ENCODE data around the gene MKRN3. TPM values are rescaled to one million over a fixed set of nuclear protein-coding genes. Genes with fewer than 3 reads are reported as not detected.

Gene MKRN3
- total RNA-seq, 1 donor from 2014 or later, result 0.34 TPM

DNA sequence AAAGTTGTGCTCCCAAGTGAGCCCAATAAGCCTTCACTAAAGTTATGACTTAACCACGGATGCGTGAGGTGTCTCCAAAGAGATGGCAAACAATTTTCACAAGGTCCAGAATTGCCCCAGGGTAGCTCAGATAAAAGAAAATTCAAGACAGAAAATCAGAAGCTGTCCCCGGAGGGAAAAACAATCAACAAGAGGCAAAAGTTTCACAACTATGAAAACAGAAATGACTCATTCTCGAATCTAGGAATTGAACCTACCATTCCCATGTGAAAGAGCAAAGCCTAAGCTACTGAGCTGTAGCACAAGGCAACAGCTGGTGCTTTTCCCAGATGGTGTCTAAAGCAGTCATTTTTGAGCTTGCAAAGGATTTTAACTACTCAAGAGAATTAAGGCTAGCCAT is 33.5 kb upstream of the MKRN3 start:
- TF ChIP-seq, protein P1, sequence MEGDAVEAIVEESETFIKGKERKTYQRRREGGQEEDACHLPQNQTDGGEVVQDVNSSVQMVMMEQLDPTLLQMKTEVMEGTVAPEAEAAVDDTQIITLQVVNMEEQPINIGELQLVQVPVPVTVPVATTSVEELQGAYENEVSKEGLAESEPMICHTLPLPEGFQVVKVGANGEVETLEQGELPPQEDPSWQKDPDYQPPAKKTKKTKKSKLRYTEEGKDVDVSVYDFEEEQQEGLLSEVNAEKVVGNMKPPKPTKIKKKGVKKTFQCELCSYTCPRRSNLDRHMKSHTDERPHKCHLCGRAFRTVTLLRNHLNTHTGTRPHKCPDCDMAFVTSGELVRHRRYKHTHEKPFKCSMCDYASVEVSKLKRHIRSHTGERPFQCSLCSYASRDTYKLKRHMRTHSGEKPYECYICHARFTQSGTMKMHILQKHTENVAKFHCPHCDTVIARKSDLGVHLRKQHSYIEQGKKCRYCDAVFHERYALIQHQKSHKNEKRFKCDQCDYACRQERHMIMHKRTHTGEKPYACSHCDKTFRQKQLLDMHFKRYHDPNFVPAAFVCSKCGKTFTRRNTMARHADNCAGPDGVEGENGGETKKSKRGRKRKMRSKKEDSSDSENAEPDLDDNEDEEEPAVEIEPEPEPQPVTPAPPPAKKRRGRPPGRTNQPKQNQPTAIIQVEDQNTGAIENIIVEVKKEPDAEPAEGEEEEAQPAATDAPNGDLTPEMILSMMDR (conservative IDR thresholded peaks at IDR 0.05), result no peak
- peaks cover 15% of the 10 kb centered on the region for H3K9me3 Mint-ChIP-seq
- H3K4me3 Mint-ChIP-seq, result no peak overlapping the region
- no peak overlapping the region for H3K27ac Mint-ChIP-seq
- H3K36me3 Mint-ChIP-seq, result no peaks in the 10 kb centered on the region
- H3K4me1 Mint-ChIP-seq (ENCODE audit: unreplicated experiment), result no peaks in the 10 kb centered on the region
- DNase-seq (ENCODE audit: extremely low spot score, unreplicated experiment), result no peak
- H3K27me3 Mint-ChIP-seq, result no peaks in the 10 kb centered on the region

DNA sequence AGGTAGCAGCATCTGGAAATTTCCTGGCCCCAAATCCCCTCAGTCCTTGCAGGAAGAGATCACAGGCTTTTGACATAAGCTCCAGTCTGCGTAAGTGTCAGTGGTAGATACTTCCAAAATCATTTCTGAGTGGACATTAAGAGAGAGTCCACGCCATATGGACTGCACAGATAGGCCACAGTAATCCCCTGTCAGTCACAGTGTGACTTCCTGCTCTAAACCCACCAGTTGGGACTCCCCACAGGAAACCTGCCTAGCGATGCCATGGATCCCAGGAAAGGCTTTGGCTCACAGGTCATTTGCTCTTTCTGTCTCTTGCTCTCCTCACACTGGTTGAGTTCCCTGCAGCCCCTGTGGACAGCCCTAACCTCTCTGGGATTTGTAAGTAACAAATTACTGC is 28.8 kb upstream of the MKRN3 start:
- Mint-ChIP-seq H3K4me1 (ENCODE audit: unreplicated experiment) (no peaks in the 10 kb centered on the region), H3K36me3 (no peaks in the 10 kb centered on the region), H3K4me3 (no peak overlapping the region), H3K27ac (no peak overlapping the region), H3K27me3 (no peaks in the 10 kb centered on the region), H3K9me3 (peaks cover 10% of the 10 kb centered on the region)
- no peak for DNase-seq (ENCODE audit: extremely low spot score, unreplicated experiment)
- TF ChIP-seq, protein P1 (conservative IDR thresholded peaks at IDR 0.05), result no peak

DNA sequence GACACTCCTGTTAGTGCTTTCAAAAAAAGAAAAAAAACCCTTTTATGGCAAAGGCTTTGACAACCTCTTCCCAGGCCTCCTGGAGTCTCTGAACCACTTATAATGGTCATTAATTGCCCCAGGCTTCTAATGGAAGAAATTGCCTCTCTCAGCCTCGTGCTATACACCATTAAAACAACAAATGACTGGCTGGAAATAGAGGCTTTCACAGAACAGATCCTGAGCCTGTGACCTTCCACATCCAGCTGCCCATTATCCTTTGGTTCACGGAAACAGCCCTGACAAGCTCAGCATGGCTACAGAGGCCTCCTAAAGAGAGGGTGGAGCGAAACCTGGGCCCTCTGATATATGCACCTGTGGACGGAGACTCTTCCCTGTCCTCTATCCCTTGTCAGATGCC is 26.8 kb upstream of the MKRN3 start:
- DNase-seq (ENCODE audit: extremely low spot score, unreplicated experiment), result no peak
- no peaks in the 10 kb centered on the region for H3K4me1 Mint-ChIP-seq (ENCODE audit: unreplicated experiment)
- H3K27me3 Mint-ChIP-seq, result no peaks in the 10 kb centered on the region
- no peak overlapping the region for H3K4me3 Mint-ChIP-seq
- H3K9me3 Mint-ChIP-seq, result peaks cover 10% of the 10 kb centered on the region
- no peak overlapping the region for H3K27ac Mint-ChIP-seq
- TF ChIP-seq, protein P1 (conservative IDR thresholded peaks at IDR 0.05), result no peak
- no peaks in the 10 kb centered on the region for H3K36me3 Mint-ChIP-seq

- H3K27ac Mint-ChIP-seq, result no peak overlapping the region
- no peak overlapping the region for H3K4me3 Mint-ChIP-seq
- peaks cover 6% of the 10 kb centered on the region for H3K9me3 Mint-ChIP-seq
- TF ChIP-seq, protein P1 (conservative IDR thresholded peaks at IDR 0.05), result no peak
- H3K36me3 Mint-ChIP-seq, result no peaks in the 10 kb centered on the region
- no peak for DNase-seq (ENCODE audit: extremely low spot score, unreplicated experiment)
- no peaks in the 10 kb centered on the region for H3K4me1 Mint-ChIP-seq (ENCODE audit: unreplicated experiment)
- H3K27me3 Mint-ChIP-seq, result no peaks in the 10 kb centered on the region
Measured at GRCh38 chr15:23539892-23540291, 25.6 kb upstream of the MKRN3 start.

- Mint-ChIP-seq H3K4me1 (ENCODE audit: unreplicated experiment) (no peaks in the 10 kb centered on the region), H3K36me3 (no peaks in the 10 kb centered on the region), H3K27me3 (no peaks in the 10 kb centered on the region), H3K27ac (no peak overlapping the region), H3K9me3 (peaks cover 4% of the 10 kb centered on the region), H3K4me3 (no peak overlapping the region)
- TF ChIP-seq, protein P1 (conservative IDR thresholded peaks at IDR 0.05), result no peak
- no peak for DNase-seq (ENCODE audit: extremely low spot score, unreplicated experiment)
Measured at GRCh38 chr15:23546158-23546557, 19.3 kb upstream of the MKRN3 start.

- no peak overlapping the region for H3K4me3 Mint-ChIP-seq
- TF ChIP-seq, protein P1 (conservative IDR thresholded peaks at IDR 0.05), result no peak
- no peak overlapping the region for H3K27ac Mint-ChIP-seq
- H3K9me3 Mint-ChIP-seq, result peaks cover 4% of the 10 kb centered on the region
- H3K4me1 Mint-ChIP-seq (ENCODE audit: unreplicated experiment), result no peaks in the 10 kb centered on the region
- H3K27me3 Mint-ChIP-seq, result no peaks in the 10 kb centered on the region
- no peak for DNase-seq (ENCODE audit: extremely low spot score, unreplicated experiment)
- H3K36me3 Mint-ChIP-seq, result no peaks in the 10 kb centered on the region
Measured at GRCh38 chr15:23548071-23548470, 17.4 kb upstream of the MKRN3 start.

All from type B pancreatic cell (in vitro differentiated cells).